Transverse colon (tissue), 3 donors: ENCODE measurements around the gene CUL2.

Source experiments
- EP300 ChIP-seq: sonication (generic); formaldehyde crosslinking; IDR thresholded peaks from one replicate; pipeline ENCODE4 v1.6.1; 2017; ENCODE audit warnings: antibody characterized with exemption, low read depth
- TF ChIP-seq, protein P1 (sequence below), 5 experiments: fragments of 200-600 bp in 3 of 5; fragments of 450-650 bp in 2 of 5; sonication (generic) in 3 of 5; IDR thresholded peaks; 1 replicate in 2 of 5; 2 replicates in 3 of 5; pipeline ENCODE4 v1.5.1; 2016 to 2017; ENCODE audit warnings: antibody characterized with exemption in 5 of 5, inconsistent platforms in 3 of 5, mild to moderate bottlenecking in 2 of 5, moderate library complexity in 1 of 5

DNA sequence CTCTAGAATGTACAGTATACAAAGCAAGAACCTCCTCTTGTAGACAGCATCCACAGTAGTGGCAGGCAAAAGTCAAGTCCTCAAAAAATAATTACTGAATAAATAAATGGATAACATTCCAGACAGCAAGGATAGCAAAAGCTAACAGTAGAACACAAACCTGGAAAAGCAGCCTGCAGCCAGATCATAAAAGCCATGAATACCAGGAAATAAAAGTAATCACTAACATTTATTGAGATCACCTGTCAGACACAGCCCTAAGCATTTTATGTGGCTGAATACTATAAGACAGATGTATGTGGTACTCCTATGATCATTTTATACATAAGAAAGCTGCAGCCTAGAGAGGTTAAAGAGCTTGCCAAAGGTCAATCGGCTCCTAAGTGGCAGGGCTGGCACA is 34.0 kb downstream of the CUL2 start:
- TF ChIP-seq, protein P1, sequence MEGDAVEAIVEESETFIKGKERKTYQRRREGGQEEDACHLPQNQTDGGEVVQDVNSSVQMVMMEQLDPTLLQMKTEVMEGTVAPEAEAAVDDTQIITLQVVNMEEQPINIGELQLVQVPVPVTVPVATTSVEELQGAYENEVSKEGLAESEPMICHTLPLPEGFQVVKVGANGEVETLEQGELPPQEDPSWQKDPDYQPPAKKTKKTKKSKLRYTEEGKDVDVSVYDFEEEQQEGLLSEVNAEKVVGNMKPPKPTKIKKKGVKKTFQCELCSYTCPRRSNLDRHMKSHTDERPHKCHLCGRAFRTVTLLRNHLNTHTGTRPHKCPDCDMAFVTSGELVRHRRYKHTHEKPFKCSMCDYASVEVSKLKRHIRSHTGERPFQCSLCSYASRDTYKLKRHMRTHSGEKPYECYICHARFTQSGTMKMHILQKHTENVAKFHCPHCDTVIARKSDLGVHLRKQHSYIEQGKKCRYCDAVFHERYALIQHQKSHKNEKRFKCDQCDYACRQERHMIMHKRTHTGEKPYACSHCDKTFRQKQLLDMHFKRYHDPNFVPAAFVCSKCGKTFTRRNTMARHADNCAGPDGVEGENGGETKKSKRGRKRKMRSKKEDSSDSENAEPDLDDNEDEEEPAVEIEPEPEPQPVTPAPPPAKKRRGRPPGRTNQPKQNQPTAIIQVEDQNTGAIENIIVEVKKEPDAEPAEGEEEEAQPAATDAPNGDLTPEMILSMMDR (IDR thresholded peaks at IDR 0.05): no peak
- no peak for TF ChIP-seq EP300
